HuH-7.5 (cell line): ENCODE measurements around the gene ZYX.
"Not testable (repeated sequence)": the region's sequence is repeated elsewhere in the genome, so short reads cannot be mapped to it uniquely, and the experiment has no call there.

Source experiments
- DNase-seq: peaks from one replicate; pipeline ENCODE4 v3.0.0; 2011; ENCODE audit warnings: low spot score

The ZYX gene

DNA sequence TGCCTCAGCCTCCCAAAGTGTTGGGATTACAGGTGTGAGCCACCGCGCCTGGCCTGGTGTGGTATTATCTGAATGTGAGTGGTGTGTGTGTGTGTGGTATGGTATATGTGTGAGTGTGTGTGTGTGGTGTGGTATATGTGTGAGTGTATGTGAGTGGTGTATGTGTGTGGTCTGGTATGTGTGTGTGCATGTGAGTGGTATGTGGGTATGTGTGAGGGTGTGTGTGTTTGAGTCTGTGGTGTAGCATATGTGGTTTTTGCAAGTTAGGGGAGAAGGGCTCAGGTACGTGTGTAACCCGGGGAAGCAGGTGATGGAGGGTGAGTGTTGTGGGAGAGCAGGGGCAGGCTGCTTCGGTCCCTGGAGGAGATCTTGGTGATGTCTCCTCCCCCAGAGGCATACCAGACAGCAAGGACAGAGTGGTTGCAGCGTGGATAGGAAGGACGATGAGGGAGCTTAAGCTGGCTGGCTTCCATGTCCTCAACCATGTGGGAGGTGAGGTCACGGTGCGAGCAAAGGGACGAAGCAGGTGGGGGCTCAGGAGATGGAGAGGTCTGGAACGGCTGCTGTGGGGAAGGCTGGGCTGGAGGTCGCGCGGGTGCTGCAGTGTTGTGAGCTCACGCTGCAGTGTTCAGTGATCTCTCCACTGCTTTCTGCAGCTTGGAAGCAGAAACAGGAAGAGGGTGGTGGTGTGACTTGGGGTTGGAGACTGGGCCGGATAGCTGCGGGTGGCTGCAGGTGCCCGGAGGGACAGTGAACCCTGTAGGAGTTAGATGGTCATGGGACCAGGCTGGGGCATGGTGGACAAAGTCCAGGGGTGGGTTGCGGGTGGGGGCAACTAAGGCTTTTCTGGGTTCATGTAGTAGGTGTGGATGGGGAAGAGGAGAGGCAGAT is 5.0 kb downstream of the ZYX start:
- DNase-seq = no peak

DNA sequence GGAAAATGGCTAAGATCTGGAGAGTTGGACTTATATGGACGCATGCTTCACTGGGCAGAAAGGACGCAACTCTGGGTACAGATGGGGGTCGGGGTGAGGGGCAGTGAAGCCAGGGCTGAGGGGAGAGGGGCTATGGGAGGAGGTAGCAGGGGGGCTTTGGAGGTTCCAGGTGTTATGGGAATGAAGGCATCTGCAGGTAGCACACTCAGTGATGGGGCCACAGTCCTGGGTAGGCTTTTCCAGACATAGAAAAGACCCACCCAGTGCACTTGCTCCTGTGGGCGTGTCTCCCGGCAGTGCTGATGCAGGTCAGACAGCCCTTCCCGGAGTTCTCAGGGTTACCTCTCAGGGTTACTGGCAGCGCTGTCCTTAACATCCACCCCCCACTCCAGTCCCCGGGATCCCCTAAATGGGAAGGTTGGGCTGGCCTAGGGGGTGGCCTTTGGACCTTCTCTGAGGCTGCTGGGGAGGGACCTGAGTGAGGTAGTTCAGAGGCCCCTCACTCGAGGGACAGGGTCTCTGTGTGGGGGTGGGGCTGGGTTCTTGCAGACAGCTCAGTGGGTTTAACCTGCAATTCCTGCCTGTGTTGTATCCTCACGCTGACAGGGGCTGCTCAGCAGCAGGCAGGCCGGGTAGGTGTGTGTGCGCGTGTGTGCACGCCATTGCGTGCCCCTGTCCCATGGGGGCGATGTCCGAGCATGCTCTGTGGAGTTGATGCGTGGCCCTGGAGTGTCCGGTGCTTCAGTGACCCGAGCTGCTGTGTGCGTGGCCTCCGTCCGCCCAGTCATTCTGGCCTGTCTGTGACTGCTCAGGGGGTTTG is 6.2 kb downstream of the ZYX start:
- DNase-seq = no peak

DNA sequence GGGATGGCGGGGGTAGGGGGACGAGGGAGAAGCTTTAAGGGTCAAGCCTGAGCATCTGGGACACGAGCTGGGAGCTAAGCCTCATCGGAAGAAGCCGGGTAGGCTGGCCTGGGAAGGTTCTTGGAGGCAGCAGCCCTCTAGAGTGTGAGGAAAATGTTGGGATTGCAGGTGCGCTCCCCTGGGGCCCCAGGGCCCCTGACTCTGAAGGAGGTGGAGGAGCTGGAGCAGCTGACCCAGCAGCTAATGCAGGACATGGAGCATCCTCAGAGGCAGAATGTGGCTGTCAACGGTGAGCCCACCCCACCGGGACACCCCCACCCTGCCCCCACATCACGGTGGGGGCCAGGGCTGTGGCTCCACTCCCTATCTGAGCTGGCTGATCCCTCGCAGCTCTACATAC is 6.9 kb downstream of the ZYX start:
- no peak for DNase-seq

DNA sequence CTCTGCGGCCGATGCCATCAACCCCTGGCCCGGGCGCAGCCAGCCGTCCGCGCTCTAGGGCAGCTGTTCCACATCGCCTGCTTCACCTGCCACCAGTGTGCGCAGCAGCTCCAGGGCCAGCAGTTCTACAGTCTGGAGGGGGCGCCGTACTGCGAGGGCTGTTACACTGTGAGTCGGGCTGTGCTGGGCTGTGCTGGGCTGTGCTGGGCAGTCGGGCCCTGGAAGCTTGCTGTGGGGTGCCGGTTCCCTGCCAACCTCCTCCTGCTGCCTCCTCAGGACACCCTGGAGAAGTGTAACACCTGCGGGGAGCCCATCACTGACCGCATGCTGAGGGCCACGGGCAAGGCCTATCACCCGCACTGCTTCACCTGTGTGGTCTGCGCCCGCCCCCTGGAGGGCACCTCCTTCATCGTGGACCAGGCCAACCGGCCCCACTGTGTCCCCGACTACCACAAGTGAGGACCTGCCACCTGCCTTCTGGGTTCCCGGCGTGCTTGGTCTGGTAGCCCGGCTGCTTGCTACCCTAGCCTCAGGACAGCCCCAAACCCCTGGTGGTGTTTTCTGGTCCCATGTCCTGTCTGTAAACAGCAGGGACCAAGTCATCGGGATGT is 7.5 kb downstream of the ZYX start:
- DNase-seq = no peak

DNA sequence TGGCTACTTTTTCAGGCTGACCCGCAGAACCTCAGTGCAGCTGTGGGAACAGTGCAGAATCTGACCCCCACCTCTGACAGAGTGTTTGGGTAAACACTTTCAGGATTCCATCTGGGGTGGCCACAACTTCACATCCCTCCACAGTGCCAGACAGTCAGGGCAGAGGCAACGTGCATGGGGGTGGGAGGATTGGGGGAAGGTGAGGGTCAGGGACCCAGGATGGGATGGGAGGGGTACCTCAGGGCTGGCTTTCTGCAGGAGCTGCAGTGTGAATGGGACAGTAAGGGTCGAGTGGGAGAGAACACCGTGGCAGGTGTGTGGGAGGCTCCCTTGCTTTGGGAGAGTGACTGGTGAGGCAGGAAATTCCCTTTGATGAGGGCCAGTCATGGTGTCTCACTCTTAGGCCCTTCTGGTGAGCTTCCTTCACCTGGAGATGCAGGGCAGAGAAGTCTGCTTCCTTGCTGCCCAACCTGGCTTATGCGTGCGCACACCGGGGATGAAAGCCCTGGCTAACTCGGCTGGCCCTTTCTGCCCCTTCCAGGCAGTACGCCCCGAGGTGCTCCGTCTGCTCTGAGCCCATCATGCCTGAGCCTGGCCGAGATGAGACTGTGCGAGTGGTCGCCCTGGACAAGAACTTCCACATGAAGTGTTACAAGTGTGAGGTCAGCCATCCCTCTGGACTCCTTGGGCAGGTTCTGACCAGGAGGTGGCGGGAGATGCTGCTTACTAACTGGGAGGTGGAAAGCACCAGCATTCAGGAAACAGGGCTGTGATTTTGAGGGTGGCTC is 8.4 kb downstream of the ZYX start:
- DNase-seq = no peak

DNA sequence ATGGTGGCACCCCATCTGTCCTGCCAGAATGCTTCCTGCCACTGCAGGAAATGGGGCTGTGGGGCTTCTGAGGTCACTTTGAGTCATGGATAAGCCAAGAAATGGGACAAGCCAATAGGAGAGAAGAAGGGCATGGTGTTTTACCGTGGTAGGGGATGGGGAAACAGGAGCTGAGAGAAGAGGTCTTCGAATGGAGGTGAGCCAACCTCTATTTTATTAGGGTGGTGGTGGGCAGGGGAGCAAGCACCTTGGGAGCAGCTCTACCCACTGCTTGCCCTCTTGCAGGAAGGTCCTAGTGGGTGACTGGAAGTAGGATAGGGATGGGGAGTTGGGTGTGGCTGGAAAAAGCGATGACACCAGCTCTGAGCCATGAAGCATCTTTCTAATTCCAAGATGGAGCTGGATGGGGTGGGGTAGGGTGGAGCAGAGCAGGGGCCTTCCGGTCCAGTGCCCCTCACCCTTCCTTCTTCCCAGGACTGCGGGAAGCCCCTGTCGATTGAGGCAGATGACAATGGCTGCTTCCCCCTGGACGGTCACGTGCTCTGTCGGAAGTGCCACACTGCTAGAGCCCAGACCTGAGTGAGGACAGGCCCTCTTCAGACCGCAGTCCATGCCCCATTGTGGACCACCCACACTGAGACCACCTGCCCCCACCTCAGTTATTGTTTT is 9.1 kb downstream of the ZYX start:
- no peak for DNase-seq

DNA sequence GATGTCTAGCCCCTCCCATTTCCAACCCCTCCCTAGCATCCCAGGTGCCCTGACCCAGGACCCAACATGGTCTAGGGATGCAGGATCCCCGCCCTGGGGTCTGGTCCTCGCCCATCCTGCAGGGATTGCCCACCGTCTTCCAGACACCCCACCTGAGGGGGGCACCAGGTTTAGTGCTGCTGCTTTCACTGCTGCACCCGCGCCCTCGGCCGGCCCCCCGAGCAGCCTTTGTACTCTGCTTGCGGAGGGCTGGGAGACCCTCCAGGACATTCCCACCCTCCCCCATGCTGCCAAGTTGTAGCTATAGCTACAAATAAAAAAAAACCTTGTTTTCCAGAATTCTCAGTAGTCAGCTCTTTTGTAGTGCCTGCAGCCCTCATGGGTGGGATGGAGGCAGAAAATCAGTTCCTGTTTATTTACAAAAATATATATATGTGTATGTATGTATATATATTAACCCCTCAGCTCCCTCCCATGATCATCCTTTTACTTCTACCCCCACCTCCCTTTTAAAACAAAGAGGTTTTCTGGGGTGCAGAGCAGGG is 9.7 kb downstream of the ZYX start:
- no peak for DNase-seq

DNA sequence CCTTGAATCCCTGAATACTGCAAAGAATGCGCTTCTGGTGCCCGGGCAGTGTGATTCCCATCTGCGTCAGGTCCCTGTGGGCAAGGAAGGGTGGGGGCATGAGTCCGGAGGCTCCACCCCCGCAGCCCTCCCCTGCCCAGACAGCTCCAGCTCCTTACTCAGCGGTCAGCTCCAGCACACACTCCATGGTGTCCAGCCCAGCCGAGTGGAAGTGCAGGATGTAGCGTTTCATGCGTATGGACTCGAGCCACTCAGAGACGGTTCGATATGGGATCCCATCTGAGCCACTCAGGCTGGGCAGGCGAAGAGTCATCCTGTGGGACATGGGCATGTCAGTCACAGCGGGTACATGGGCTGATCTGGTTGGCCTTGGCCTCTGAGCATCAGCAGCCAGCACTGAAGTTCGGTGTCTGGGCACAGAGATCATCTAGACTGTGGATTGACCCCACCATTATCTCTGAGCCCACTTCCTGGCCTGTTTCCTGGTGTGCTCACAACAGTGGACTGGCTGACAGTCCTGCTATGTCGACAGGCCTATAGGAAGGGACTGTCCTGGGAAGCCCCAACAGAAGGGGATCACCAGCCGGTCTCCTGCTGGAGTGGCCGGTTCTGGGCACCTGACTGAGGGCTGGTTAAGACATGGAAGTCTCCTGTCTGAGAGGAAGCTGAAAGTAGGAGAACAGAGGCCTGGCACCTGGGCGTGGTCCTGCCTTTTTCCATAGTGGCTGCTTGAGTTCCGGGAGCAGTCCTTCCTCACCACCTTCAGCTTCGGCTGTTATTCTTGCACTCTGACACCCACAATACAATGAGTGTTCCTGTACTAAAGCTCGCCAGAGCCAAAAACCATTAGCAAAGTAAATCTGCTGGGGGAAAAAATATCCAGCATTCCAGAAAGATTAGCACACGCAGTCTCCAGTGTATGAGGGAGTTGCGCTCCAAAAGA is 10.6 kb downstream of the ZYX start:
- no peak for DNase-seq

DNA sequence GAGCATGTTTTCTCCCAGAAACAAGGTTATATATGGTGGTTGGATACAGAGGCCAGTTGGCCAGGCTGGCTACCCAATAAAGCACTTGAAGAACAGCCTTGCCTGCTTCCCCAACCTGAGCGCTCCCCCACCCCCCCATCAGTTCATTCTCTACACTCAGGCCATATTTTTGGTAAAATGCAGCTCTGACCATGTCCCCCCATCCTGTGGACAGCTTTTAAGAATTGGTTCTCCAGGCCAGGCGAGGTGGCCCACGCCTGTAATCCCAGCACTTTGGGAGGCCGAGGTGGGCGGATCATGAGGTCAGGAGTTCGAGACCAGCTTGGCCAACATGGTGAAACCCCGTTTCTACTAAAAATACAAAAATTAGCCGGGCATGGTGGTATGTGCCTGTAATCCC is 11.3 kb downstream of the ZYX start:
- not testable (repeated sequence) for DNase-seq

DNA sequence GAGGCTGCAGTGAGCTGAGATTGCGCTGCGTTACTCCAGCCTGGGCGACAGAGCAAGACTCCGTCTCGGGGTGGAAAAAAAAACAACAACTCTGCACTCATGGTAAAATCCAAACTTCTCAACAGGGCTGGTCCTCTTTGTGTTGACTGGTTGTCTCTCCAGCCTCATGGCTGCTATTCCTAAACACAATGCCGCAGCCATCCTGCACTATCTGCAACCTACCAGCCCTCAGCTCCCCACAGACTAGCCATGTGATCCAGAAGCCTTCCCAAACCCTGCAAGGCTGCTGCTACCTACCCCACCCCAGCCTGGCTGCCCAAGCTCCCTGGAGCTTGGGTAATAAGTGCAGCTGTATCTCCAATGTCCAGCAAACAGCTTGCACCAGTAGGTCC is 11.7 kb downstream of the ZYX start:
- DNase-seq = no peak

DNA sequence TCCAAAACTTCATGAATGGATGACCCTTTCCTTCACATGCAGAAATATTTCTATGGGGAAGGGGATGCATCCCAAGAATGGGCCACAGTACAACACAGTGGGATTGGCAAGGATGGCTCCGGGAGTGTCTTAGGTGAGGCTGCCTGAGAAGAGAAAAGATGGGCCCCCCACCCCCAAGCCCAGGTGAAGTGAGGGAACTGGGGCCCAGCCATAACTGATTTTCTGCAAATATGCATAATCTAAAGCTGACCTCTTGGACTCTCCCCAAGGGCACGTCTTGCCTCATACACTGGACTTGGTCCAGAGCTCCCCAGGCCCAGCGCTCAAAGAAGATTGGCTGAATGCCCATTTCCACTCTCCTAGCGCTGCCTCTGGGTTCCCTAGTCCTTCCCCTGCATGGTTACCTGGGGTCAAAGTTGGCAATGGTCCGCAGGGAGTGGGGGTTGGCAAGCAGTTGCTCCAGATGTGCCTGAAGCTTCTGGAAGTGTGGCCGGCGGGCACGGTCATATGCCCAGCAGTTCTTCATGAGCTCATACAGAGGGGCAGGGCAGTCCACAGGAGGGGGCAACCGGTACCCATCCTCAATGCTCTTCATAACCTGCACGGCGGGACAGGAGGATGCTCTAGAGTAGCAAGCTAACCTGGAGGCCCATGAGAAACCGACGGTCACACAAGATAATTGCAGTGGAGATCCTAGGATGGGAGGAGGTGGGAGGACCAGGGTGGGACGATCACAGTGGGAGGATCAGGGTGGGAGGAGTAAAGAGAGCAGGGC is 12.3 kb downstream of the ZYX start:
- DNase-seq = peak; percentile 89

DNA sequence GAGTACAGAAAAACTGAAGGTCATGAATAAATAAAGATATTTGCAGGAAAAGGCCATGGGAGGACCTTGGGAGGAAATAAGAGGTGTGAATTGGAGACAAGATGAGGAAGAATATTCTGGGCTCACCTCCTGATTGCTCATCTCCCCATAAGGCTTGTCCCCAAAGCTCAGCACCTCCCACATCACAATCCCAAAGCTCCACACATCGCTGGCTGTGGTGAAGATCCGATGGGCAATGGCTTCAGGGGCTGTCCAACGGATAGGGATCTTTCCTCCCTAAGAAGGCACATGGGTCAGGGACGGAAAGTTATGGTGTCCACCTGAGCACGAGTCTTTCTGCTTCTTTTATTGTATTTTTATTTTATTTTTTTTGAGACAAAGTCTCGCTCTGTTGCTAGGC is 12.9 kb downstream of the ZYX start:
- no peak for DNase-seq

DNA sequence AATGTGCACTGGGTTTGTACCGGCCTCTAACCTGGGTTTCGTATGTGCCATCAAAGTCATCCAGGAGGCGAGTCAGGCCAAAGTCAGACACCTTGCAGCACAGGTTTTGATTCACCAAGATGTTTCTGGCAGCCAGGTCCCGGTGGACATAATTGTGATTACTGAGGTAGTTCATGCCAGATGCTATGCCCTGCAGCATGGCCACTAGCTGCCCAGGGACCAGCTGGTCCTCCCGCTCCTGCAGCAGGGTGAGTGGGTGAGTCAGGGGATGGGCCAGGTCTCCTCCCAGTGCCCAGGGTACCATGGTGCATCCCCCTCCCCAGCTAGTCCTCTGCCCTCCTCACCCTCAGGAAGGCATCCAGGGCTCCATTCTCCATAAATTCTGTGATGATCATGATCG is 13.6 kb downstream of the ZYX start:
- DNase-seq = no peak

DNA sequence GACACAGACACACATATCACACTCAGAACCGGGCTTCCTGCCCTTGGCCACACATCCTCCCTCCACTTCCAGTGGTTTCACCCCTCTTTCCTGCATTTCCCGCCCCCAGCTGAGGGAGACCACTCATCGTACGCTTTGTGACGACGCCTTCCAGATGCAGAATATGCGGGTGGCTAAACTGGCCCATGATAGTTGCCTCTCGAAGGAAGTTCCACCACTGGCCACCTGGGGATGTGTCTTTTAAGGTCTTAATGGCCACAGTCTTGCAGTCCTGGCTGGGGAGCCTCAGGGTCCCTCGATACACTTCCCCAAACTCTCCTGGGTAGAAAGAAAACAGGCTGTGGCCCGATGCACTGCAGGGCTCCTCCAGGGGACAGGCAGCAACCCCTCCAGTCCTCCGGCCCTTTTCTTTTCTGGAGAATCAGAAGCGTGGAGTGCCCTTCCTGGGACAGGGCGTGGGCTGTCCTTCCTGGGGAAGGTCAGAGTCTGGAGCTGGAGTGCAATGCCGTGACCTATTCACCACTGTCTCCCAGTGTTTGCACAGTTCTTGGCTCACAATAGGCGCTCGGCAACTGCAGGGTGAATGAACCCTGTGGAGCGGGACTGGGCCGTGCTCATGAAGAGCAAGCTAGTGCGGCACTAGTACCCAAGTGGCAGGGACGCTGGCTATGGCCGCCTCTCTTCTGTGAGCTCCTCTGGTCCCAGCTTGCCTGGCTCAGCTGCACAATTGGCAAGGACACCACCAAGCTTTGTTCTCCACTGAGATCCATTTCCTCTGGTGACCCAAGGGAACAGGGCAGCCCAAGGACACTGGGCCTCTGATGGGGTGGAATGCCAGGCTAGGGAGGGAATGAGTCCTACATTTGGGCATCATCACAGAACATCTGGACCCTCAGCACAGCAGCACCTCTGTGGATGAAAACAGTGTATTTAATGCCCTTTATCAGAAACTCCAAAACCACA is 14.3 kb downstream of the ZYX start:
- DNase-seq = peak; percentile 85

DNA sequence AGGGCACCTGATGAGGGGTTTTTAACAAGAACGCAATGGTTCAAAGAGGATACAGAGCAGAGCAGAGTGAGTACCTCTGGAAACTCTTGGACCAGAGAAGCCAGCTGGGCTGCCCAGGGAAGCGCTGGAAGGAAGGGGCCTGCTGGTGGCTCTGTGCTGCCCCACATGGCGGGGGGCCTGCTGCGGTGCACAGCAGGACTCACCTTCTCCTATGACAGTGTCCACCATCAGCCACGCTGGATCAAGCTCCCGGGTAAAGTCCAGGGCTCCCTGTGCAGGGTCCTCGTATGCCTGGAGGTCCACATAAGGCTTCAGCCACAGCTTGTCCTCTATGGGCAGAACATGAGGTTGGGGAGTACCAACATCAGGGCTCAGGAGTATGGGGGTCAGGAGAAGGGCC is 15.0 kb downstream of the ZYX start:
- DNase-seq = no peak

DNA sequence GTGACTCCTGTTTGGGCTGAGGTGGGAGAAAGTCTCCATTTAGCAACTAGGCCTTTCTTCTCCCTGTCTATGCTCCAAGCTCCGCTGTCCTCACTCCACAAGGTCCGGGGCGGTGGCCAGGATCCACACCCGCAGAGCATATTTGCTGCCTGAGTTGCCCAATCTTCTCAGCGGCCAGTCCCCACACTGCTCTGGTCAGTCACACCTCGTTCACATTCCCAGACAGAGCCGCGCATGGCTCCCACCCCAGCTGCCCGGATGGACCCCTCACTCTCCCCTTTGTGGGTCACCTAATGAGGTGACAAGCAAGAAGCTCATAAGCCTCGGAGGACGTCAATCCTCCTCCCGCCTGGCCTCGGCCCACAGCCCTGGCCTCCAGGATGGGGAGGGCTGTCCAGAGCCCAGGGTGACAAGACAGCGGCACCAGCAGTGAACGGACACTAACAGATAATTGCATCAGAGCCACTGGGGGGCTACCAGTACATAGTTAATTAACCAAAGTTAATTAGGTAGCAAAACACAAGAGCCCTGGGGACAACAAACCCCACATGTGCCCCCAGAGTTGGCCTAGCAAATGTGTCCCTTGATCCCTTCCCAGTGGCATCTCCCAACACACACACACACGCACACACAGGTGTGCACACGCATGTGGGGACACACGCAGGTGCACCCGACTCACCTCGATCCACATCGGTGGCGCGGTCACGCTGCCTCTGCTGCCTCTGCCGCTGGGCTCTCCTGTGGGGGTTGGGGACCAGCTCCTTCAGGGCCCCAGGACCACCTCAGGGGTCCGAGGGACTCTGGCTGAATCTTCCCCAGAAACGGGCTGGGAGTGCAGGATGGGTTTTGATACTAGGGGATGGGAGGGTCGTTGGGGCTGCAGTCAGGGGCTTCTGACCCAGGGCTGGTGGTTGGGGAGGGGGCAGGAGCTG is 15.7 kb downstream of the ZYX start:
- DNase-seq = no peak
